ENCODE results near the gene GDI1.

- TF ChIP-seq CTCF (IDR thresholded peaks at IDR 0.05), result no peak
- no peak for TF ChIP-seq POLR2AphosphoS5 (IDR thresholded peaks at IDR 0.05)
- no peak for TF ChIP-seq POLR2A (IDR thresholded peaks at IDR 0.05)
- no peak for TF ChIP-seq EP300 (IDR thresholded peaks at IDR 0.05)
These were observed 34.1 kb downstream of the GDI1 start for GRCh38 chrX:154470914-154471568.

Measured in sigmoid colon (tissue), 4 donors.